GM21717 (cell line): ENCODE data around the gene IL31.

Experiments used
- ATAC-seq: cut with Tn5 transposase; IDR thresholded peaks from one replicate; pipeline ENCODE4 v1.9.1; 2021; ENCODE audit warnings: mild to moderate bottlenecking, moderate library complexity; ENCODE audit not compliant: unreplicated experiment

Gene IL31

DNA sequence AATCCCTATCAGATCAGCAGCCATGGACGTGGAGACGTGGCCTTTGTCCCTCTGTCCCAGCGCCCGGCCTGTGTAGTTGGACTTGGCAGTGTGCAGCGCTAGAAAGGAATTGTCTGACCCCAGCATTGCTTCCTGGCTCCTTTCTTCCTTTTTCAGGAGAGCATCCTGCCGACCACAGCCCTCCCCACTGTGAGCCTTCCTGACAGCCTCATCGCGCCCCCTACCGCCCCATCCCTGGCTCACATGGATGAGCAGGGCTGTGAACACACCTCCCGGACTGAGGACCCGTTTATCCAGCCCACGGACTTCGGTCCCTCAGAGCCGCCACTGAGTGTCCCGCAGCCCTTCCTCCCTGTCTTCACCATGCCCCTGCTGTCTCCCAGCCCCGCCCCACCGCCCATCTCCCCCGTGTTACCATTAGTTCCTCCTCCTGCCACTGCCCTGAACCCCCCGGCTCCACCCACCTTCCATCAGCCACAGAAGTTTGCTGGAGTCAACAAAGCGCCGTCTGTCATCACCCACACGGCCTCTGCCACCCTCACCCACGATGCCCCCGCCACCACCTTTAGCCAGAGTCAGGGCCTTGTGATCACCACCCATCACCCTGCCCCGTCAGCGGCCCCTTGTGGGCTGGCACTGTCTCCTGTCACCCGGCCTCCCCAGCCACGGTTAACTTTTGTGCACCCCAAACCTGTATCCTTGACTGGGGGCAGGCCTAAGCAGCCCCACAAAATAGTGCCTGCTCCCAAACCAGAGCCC, 40.6 kb downstream of the IL31 start:
- no peak for ATAC-seq

DNA sequence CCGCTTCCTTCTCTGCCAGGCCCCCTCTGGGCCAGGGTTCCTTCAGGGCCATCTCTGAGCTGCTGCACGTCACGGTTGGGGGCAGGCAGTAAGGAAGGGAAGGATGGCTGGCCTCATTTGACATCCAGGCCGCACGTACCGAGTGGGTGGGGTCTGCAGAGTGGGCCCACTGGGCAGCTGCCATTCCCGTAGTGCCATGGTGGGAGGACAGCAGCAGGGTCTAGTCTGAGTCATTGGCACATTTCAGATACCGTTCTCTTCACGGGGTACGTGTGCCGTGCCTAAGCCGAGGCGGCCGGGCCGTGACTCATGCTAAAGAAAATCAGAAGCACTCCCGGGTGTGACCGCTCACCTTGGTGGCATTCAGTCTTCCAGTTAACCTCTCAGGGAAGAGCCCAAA, 43.9 kb downstream of the IL31 start:
- no peak for ATAC-seq

DNA sequence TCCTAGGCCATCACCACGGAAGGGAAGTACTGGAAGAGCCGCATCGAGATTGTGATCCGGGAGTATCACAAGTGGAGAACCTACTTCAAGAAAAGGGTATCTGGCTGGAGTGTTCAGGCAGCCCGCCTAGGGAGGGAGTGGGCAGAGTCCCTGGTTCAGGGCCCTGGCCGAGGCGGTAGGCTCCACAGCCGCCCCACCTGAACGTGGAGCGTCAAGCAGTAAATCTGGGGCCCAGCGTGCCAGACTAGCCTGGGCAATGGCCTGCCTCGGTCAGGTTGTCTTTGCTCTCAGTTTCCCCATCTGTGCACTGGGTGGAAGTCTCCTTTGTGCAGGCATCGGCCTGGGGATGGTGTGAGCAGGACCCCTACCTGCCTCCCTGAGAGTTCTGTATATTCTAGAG, 44.9 kb downstream of the IL31 start:
- no peak for ATAC-seq

DNA sequence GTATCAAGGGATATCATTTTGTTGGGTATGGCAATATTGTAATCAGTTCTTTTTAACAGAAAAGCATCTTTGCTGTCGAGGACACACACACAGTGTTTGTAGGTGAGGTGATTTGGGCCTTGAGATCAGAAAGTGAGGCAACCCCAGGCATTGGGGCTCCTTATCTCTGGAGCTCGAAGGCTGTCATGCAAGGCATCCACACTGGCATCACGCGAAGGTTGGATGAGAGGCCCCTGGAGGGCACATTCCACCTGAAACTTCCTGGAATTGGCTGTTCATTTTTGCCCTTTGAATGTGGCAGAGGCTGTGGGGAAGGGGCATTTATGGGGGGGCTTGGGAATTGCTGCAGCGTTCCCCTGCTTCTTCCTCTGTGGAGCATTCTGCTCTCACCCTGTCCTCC, 45.5 kb downstream of the IL31 start:
- ATAC-seq = no peak

DNA sequence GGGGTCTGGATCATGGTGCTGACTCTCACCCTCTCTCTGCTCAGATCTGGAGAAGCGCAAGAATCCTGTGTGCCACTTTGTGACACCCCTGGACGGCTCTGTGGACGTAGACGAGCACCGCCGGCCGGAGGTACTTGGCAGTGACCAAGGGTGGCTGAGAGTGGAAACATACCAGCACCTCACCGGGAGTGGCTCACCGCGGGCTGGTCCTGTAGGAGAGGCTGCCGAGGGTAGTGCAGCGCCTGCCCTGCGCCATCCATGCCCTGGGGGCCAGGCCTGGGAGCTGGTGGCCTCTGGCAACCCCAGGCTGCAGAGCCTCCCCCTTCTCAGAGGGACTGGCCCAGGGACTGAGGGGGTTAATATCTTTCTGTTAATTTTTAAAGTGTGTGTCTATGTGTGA, 46.2 kb downstream of the IL31 start:
- ATAC-seq = no peak

DNA sequence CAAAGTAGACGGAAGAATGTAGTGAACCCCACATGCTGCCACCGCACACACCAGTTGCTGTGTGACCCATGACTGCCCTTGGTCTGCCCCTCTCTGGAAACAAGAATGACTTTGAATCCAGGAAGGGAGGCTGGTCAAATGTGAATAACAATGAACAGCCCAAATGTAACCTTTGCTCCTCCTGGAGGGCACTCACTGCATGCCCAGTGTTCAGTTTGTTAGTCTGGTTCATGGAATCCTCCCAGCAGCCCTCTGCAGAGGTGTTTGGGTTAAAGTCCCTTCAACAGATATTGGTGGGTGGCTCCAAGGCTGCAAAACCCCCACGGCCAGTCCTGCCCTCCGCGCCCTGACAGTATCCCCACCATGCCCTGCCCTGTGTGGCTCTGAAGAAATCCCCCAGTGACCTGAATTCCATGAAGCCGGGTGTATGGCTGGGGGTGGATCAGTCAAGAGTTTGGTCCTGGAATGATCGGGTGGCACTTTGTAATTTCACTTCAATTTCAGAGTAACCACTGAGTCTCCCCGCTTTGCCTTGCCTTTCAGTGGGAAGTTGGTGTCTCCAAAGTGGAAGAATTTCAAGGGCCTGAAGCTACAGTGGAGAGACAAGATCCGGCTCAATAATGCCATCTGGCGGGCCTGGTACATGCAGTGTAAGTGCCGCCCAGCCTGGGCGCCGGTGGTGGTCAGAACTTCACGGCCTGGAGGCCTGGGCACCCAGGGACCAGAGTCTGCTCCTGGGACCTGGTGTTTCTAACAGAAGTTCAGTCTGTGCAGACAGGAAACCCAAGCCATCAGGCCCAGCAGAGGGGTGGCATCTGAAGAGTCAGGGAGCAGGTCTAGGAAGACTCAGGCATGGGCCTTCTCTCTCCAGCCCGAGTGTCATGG, 47.1 kb downstream of the IL31 start:
- ATAC-seq = no peak

DNA sequence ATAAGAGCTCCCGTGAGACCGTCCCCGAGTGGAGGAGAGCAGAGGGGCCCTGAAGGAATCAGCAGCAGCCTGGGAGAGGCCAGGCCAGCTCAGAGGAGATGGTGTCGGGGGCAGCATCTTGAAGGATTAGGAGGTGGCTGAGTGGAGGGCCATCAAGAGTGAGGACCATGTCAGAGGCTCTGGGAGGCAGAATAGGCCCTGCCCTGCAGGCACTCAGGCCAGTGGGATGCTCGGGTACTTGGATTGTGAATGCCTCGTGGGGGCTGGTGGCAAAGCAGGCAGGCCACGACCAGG, 47.7 kb downstream of the IL31 start:
- no peak for ATAC-seq

DNA sequence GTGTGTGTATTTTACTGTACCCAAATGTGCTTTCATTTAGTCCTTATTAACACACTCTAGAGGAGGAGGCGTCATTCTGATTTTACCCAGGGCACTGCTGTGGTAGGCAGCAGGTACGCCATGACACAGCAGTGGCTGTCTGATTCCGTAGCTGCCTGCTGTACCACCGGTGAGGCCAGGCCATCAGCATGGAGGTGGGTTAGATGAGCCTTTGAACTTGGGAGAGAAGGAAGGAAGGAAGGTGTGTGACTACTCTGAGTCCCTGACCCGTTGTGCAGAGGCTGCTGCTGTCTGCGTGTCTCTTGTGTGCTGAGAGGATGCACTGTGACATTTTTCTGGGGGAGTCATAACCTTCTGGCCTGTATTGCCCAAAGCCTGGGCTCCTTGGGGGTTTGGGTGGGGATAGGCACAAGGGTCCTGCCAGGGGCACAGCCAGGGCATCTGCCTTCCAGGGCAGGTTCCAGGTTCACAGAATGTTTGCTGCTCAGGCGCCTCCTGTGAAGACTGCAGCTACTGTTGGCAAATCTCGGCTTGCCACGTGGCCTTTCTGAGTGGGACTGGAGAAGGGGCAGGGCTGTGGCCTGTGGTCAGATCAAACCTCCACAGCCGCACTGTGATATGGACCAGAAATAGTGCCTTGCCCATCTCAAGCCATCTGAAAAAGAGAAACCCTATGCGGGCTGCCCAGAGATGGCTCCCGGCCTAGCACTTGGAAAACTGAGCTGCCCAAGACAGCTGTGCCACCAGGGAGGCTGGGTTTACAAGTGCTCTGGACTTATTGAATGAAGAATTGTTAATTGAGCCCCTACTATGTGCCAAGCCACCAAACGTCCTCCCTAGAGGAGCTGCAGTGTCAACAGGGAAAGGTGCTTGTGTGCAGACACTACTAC, 48.3 kb downstream of the IL31 start:
- ATAC-seq = no peak

DNA sequence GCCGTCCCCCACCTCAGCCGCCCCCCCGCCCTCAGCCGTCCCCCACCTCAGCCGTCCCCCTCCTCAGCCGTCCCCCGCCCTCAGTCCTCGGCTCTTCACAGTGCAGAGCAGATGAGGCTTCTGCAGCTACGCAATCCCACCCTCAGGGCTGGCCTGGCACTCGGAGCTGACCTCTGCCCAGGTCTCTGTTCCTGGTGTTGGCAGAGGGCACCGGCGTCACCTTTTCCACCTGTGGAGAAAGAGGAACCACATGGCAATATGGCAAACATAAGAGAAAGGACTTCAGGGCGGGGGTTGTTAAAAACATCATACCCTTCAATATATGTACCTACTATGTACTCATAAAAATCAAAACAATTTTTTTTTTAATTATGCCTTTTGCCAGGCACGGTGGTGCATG, 49.7 kb downstream of the IL31 start:
- no peak for ATAC-seq

DNA sequence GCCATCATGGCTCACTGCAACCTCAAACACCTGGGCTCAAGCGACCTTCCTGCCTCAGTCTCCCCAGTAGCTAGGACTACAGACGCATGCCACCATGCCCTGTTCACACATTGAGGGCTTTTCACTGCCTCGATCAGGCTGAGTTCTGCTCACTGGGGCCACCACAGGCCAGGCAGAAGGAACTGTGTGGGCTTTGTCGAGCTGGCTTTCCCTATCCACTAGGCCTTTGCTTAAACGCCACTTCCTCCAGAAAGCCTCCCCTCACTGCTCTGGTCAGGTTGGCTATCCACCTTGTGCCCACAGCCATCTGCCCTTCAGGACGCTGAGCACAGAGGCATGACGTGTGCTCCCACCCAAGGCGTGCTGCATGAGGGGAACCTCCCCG, 50.3 kb downstream of the IL31 start:
- no peak for ATAC-seq

DNA sequence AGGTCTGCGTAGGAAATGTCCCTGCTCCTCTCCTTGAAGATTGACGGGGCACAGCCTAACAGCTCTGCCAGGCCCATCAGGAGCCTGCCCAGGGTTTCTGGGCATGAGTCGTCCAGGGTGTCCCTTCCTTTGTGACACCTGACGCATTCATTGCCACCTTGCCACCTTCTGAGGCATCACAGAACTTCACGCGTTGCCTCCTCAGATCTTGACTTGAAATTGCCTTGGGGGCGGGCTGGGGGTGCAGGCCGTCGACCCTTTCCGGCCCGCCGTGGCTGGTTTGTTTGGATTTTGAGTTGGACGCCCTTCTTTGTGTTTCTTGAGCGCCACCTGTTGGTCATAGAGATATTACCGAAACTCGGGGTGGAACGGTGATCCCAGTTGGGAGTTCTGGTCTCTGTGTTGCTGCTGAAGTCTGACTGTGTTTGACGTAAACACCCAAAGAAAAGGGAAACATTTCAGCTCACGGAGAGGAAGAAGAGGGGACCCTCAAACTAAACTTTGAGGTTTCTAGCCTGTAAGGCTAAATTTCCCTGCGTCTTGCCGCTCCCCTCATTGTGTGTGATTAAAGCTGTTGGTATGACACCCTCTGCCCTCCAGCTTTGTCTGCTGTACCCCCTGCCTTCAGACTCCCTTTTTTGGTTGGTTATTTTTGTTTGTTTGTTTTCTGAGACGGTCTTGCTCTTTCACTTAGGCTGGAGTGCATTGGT, 50.8 kb downstream of the IL31 start:
- ATAC-seq = no peak
